ENCODE data around the gene MAP7D2. TPM values are rescaled to one million over a fixed set of nuclear protein-coding genes. Genes with fewer than 3 reads are reported as not detected.
"Not testable (repeated sequence)": the region's sequence is repeated elsewhere in the genome, so short reads cannot be mapped to it uniquely, and the experiment has no call there.

Gene MAP7D2
- total and polyA plus RNA-seq, 4 donors = 0.37 to 0.75 (median 0.57) TPM

GRCh38 chrX:20129547-20129946, 12.8 kb upstream of the MAP7D2 start:
- Histone ChIP-seq H3K9ac (ENCODE audit: insufficient read depth in 1 of 2, low read length in 2 of 2) (no peak overlapping the region), H3K27me3 (ENCODE audit: control insufficient read depth in 3 of 3, insufficient read depth in 3 of 3, low read length in 2 of 3) (no peaks in the 10 kb centered on the region), H3K4me3 (no peak overlapping the region), H3K9me3 (ENCODE audit: control insufficient read depth in 4 of 4, insufficient read depth in 3 of 4, low read length in 3 of 4) (no peaks in the 10 kb centered on the region), H3K4me1 (ENCODE audit: control insufficient read depth in 5 of 5, insufficient read depth in 5 of 5, low read length in 5 of 5) (no peaks in the 10 kb centered on the region), H3K27ac (ENCODE audit: low read depth in 1 of 2, low read length in 1 of 2) (no peak overlapping the region), H3K36me3 (ENCODE audit: control insufficient read depth in 4 of 4, insufficient read depth in 4 of 4, low read length in 4 of 4) (peaks cover 7 to 40% (median 12%) of the 10 kb centered on the region in 4 donors)
- 76 to 86% methylated on average over 1 of the region's 1 CpG for WGBS, 2 donors
- ATAC-seq (ENCODE audit: insufficient read depth, low FRiP score) (no peak), DNase-seq (no peak)
- TF ChIP-seq CTCF (IDR thresholded peaks at IDR 0.05; ENCODE audit: control extremely low read depth, extremely low read depth) = no peak

GRCh38 chrX:20128670-20129069, 12.0 kb upstream of the MAP7D2 start:
- peak in 2 of 3 donors; percentile 24 to 38 for DNase-seq
- H3K4me1 ChIP-seq (ENCODE audit: control insufficient read depth in 5 of 5, insufficient read depth in 5 of 5, low read length in 5 of 5) = no peaks in the 10 kb centered on the region
- 61 to 83% methylated on average over 4 of the region's 4 CpGs for WGBS, 2 donors

GRCh38 chrX:20127440-20127839, 10.7 kb upstream of the MAP7D2 start:
- not testable (repeated sequence) for H3K27me3 ChIP-seq (ENCODE audit: control insufficient read depth in 3 of 3, insufficient read depth in 3 of 3, low read length in 2 of 3); H3K27ac ChIP-seq (ENCODE audit: low read depth in 1 of 2, low read length in 1 of 2); H3K9me3 ChIP-seq (ENCODE audit: control insufficient read depth in 4 of 4, insufficient read depth in 3 of 4, low read length in 3 of 4); ATAC-seq (ENCODE audit: insufficient read depth, low FRiP score); H3K9ac ChIP-seq (ENCODE audit: insufficient read depth in 1 of 2, low read length in 2 of 2); DNase-seq; H3K4me1 ChIP-seq (ENCODE audit: control insufficient read depth in 5 of 5, insufficient read depth in 5 of 5, low read length in 5 of 5); H3K4me3 ChIP-seq
- 2 to 8% methylated on average over 3 of the region's 3 CpGs for WGBS, 2 donors
- peaks cover 2 to 27% (median 5%) of the 10 kb centered on the region in 4 donors for H3K36me3 ChIP-seq (ENCODE audit: control insufficient read depth in 4 of 4, insufficient read depth in 4 of 4, low read length in 4 of 4)

More at GRCh38 chrX:20128670-20129069, 12.0 kb upstream of the MAP7D2 start:
- Histone ChIP-seq H3K9me3 (ENCODE audit: control insufficient read depth in 4 of 4, insufficient read depth in 3 of 4, low read length in 3 of 4) (no peaks in the 10 kb centered on the region), H3K36me3 (ENCODE audit: control insufficient read depth in 4 of 4, insufficient read depth in 4 of 4, low read length in 4 of 4) (peaks cover 5 to 38% (median 11%) of the 10 kb centered on the region in 4 donors), H3K9ac (ENCODE audit: insufficient read depth in 1 of 2, low read length in 2 of 2) (no peak overlapping the region), H3K27ac (ENCODE audit: low read depth in 1 of 2, low read length in 1 of 2) (no peak overlapping the region), H3K4me3 (no peak overlapping the region), H3K27me3 (ENCODE audit: control insufficient read depth in 3 of 3, insufficient read depth in 3 of 3, low read length in 2 of 3) (no peaks in the 10 kb centered on the region)
- TF ChIP-seq CTCF (IDR thresholded peaks at IDR 0.05; ENCODE audit: control extremely low read depth, extremely low read depth) = no peak
- no peak for ATAC-seq (ENCODE audit: insufficient read depth, low FRiP score)

GRCh38 chrX:20126833-20127232, 10.1 kb upstream of the MAP7D2 start:
- H3K4me3 ChIP-seq; H3K27me3 ChIP-seq (ENCODE audit: control insufficient read depth in 3 of 3, insufficient read depth in 3 of 3, low read length in 2 of 3); DNase-seq; H3K9me3 ChIP-seq (ENCODE audit: control insufficient read depth in 4 of 4, insufficient read depth in 3 of 4, low read length in 3 of 4); H3K9ac ChIP-seq (ENCODE audit: insufficient read depth in 1 of 2, low read length in 2 of 2); ATAC-seq (ENCODE audit: insufficient read depth, low FRiP score); H3K27ac ChIP-seq (ENCODE audit: low read depth in 1 of 2, low read length in 1 of 2); H3K4me1 ChIP-seq (ENCODE audit: control insufficient read depth in 5 of 5, insufficient read depth in 5 of 5, low read length in 5 of 5): not testable (repeated sequence)
- 75 to 100% methylated on average over 1 of the region's 1 CpG for WGBS, 2 donors
- H3K36me3 ChIP-seq (ENCODE audit: control insufficient read depth in 4 of 4, insufficient read depth in 4 of 4, low read length in 4 of 4) = peaks cover 2 to 21% (median 4%) of the 10 kb centered on the region in 4 donors

Data from lung (tissue), 12 donors.